Endodermal cell (in vitro differentiated cells): ENCODE results near the gene CAPG. TPM values are rescaled to one million over a fixed set of nuclear protein-coding genes. Genes with fewer than 3 reads are reported as not detected.

Experiments used
- DNase-seq: peaks from one replicate; pipeline ENCODE4 v3.0.0-alpha.2; 2017
- H3K27ac ChIP-seq: 2 replicates; pipeline ENCODE4 v1.5.1; 2013; ENCODE audit warnings: mild to moderate bottlenecking, low read depth, low read length, moderate library complexity
- H3K27me3 ChIP-seq: 2 replicates; pipeline ENCODE4 v1.6.1; 2013; ENCODE audit warnings: mild to moderate bottlenecking, low read length, moderate library complexity; ENCODE audit not compliant: insufficient read depth, control insufficient read depth, poor library complexity, severe bottlenecking
- H3K36me3 ChIP-seq: 2 replicates; pipeline ENCODE4 v1.7.0; 2013; ENCODE audit warnings: mild to moderate bottlenecking, low read length, moderate library complexity; ENCODE audit not compliant: control insufficient read depth, insufficient read depth
- H3K4me1 ChIP-seq: one replicate; pipeline ENCODE4 v1.7.0; 2013; ENCODE audit warnings: low read length; ENCODE audit not compliant: control insufficient read depth, insufficient read depth
- H3K4me3 ChIP-seq: 2 replicates; pipeline ENCODE4 v1.5.1; 2013; ENCODE audit warnings: mild to moderate bottlenecking, low read length, moderate library complexity
- H3K9ac ChIP-seq: 2 replicates; pipeline ENCODE4 v1.6.1; 2013; ENCODE audit warnings: mild to moderate bottlenecking, low read length, moderate library complexity; ENCODE audit not compliant: poor library complexity, severe bottlenecking; ENCODE audit errors: extremely low read depth
- H3K9me3 ChIP-seq: 2 replicates; pipeline ENCODE4 v1.6.1; 2013; ENCODE audit warnings: mild to moderate bottlenecking, low read length, moderate library complexity; ENCODE audit not compliant: control insufficient read depth
- H3K27ac Mint-ChIP-seq: 2 replicates; pipeline ENCODE4 v1.8.0; 2020; ENCODE audit warnings: mixed read lengths
- H3K27me3 Mint-ChIP-seq: 2 replicates; pipeline ENCODE4 v1.8.0; 2021; ENCODE audit warnings: mild to moderate bottlenecking, mixed read lengths; ENCODE audit not compliant: insufficient read depth
- H3K36me3 Mint-ChIP-seq: 2 replicates; pipeline ENCODE4 v1.8.0; 2020; ENCODE audit warnings: low read depth, mixed read lengths
- H3K4me1 Mint-ChIP-seq: 2 replicates; pipeline ENCODE4 v1.8.0; 2020; ENCODE audit warnings: mixed read lengths
- H3K4me3 Mint-ChIP-seq: 2 replicates; pipeline ENCODE4 v1.8.0; 2020; ENCODE audit warnings: mild to moderate bottlenecking, moderate library complexity, mixed read lengths
- H3K9me3 Mint-ChIP-seq: 2 replicates; pipeline ENCODE4 v1.8.0; 2020; ENCODE audit warnings: mild to moderate bottlenecking, mixed read lengths
- WGBS, 2 experiments: methylation state at CpG; one replicate each; pipeline versions ENCODE4 v1.1.5 to v1.1.7; 2013; ENCODE audit warnings: missing lambda C conversion rate in 2 of 2, mixed read lengths in 1 of 2; ENCODE audit not compliant: insufficient coverage in 1 of 2, insufficient read length in 1 of 2; 5-methylcytosine and 5-hydroxymethylcytosine counted together
- total RNA-seq, 2 donors: library from RNA; stranded (reverse); fragmentation: NEBNext Ultra II Directional in 1 of 2; extraction: Animal tissue kit (Norgen Biotek cat#: 25700) in 1 of 2; gene quantifications; 2 replicates in 1 of 2; 3 replicates in 1 of 2; pipeline ENCODE4 v1.2.1, GENCODE V29; 2021
- TF ChIP-seq, protein P1 (sequence below): fragments of 200-600 bp; sonication (generic); conservative IDR thresholded peaks from 2 replicates; pipeline ENCODE4 v1.5.0; 2021; ENCODE audit warnings: antibody characterized with exemption, mild to moderate bottlenecking

CAPG gene
- total RNA-seq, 2 donors from 2014 or later = 104 to 119 TPM

DNA sequence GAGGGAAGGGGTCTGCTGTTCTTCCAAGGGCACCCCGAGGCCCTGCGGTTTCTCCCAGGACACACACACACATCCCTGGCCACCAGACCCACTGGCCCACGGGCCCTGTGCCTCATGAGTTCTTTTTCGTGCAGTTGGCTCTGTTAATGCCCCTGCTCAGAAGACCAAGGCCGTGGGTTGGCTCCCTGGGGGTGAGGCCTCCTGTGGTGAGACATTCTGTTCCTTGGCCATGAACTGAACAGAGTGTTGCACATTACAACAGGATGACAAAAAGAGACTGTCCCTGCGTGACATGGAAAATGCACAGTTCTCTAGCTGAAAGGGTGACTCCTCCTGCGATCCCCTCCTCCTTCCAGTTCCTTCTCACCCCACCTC lies 39.0 kb upstream of the CAPG start:
- Mint-ChIP-seq H3K27ac (no peak overlapping the region), H3K4me3 (no peak overlapping the region)

DNA sequence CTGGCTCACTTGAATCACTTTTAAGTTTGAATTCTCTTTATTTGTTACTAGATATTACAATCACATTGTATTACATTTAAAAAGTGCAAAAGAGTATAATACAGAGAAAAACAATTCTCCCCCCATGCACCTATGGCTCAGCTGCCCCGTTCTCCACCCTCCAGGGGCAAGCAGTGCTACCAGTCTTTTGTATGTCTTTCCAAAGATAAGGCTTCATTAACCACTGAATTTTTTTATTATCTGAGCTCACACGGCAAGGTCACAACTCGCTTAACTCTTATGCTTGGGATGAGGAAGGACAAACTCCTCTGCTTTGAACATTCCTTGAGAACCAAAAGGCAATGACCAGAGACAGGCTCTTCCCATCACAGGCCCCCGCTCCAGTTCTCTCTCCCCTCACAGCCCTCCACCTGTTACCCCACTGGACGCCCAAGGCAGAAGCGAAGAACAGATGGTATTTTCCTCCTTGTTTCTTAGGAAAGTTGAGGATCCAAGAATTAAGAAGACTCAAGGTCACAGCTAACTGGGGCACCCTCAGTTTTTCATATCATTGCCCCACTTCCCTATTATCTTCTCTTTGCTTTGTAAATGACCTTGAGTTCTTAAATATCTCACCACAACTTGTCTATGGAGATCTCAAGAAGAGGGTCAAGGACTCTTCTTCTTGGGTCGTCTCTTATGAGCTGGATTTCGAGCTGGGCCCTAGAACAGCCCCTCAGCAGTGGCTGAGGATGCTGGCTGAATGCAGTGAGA lies 38.5 kb upstream of the CAPG start:
- no peak for DNase-seq
- Histone ChIP-seq H3K9ac (no peak overlapping the region), H3K4me1 (no peaks in the 10 kb centered on the region), H3K36me3 (no peaks in the 10 kb centered on the region), H3K9me3 (no peaks in the 10 kb centered on the region), H3K4me3 (no peak overlapping the region), H3K27me3 (no peaks in the 10 kb centered on the region), H3K27ac (no peak overlapping the region)
- Mint-ChIP-seq H3K9me3 (peaks cover 3% of the 10 kb centered on the region), H3K36me3 (no peaks in the 10 kb centered on the region), H3K27me3 (no peaks in the 10 kb centered on the region), H3K4me3 (no peak overlapping the region), H3K27ac (no peak overlapping the region), H3K4me1 (peaks cover 13% of the 10 kb centered on the region)
- 88 to 97% methylated on average over 6 to 8 of the region's 8 CpGs for WGBS, 2 experiments
- TF ChIP-seq, protein P1, sequence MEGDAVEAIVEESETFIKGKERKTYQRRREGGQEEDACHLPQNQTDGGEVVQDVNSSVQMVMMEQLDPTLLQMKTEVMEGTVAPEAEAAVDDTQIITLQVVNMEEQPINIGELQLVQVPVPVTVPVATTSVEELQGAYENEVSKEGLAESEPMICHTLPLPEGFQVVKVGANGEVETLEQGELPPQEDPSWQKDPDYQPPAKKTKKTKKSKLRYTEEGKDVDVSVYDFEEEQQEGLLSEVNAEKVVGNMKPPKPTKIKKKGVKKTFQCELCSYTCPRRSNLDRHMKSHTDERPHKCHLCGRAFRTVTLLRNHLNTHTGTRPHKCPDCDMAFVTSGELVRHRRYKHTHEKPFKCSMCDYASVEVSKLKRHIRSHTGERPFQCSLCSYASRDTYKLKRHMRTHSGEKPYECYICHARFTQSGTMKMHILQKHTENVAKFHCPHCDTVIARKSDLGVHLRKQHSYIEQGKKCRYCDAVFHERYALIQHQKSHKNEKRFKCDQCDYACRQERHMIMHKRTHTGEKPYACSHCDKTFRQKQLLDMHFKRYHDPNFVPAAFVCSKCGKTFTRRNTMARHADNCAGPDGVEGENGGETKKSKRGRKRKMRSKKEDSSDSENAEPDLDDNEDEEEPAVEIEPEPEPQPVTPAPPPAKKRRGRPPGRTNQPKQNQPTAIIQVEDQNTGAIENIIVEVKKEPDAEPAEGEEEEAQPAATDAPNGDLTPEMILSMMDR = no peak

More for the DNA sequence above, 39.0 kb upstream of the CAPG start:
- H3K9me3 ChIP-seq = no peaks in the 10 kb centered on the region
- H3K9ac ChIP-seq = no peak overlapping the region
- H3K36me3 ChIP-seq = no peaks in the 10 kb centered on the region
- no peak overlapping the region for H3K27ac ChIP-seq
- no peak overlapping the region for H3K4me3 ChIP-seq
- Mint-ChIP-seq H3K4me1 (peaks cover 13% of the 10 kb centered on the region), H3K9me3 (peaks cover 4% of the 10 kb centered on the region), H3K27me3 (no peaks in the 10 kb centered on the region), H3K36me3 (no peaks in the 10 kb centered on the region)
- no peak for DNase-seq
- TF ChIP-seq, protein P1 = no peak
- no peaks in the 10 kb centered on the region for H3K4me1 ChIP-seq
- no peaks in the 10 kb centered on the region for H3K27me3 ChIP-seq
- 87 to 92% methylated on average over 2 to 7 of the region's 7 CpGs for WGBS, 2 experiments

DNA sequence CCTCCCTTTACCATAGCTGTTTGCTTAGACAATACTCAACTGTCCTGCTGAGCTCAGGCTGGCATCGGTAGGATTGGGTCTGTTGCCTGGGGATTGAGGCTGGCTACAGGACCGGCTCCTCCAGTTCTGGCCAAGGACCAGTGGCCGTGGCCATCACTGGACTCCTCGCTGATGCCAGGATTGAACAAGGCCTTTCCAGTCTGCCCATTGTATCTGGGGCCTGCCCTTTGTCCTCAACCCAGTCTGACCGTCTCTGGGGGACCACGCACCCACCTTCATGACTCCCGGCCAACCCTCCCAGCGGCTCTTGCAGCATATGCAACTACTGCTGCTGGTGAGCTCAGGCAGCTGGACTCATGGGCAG lies 37.0 kb upstream of the CAPG start:
- peaks cover 10% of the 10 kb centered on the region for H3K4me1 Mint-ChIP-seq
- no peak for DNase-seq
- Histone ChIP-seq H3K9ac (no peak overlapping the region), H3K4me3 (no peak overlapping the region), H3K27ac (no peak overlapping the region), H3K4me1 (no peaks in the 10 kb centered on the region), H3K36me3 (no peaks in the 10 kb centered on the region), H3K27me3 (no peaks in the 10 kb centered on the region), H3K9me3 (no peaks in the 10 kb centered on the region)
- no peaks in the 10 kb centered on the region for H3K27me3 Mint-ChIP-seq
- H3K27ac Mint-ChIP-seq = no peak overlapping the region
- no peaks in the 10 kb centered on the region for H3K36me3 Mint-ChIP-seq
- WGBS, 2 experiments = 94 to 96% methylated on average over 8 of the region's 8 CpGs
- H3K9me3 Mint-ChIP-seq = no peaks in the 10 kb centered on the region
- TF ChIP-seq, protein P1 = no peak
- no peak overlapping the region for H3K4me3 Mint-ChIP-seq
